Lung (tissue), 12 donors: ENCODE data around the gene LAMP1. TPM values are rescaled to one million over a fixed set of nuclear protein-coding genes. Genes with fewer than 3 reads are reported as not detected.
A peak's percentile ranks its signal among the peaks of the same experiment; 100 is the strongest.

ENCODE experiments used
- ATAC-seq: fragments of 200-7000 bp; cut with Tn5 transposase; one replicate; pipeline ENCODE4 v1.9.1; 2020; ENCODE audit warnings: moderate number of reproducible peaks; ENCODE audit not compliant: insufficient read depth, low FRiP score
- DNase-seq, 3 donors: peaks; one replicate each; pipeline ENCODE4 v3.0.0-alpha.2; 2013 to 2017
- H3K27ac ChIP-seq, 2 donors: one replicate each; pipeline ENCODE4 v1.5.1; 2013; ENCODE audit warnings: mild to moderate bottlenecking in 2 of 2, moderate library complexity in 2 of 2, control low read depth in 1 of 2, inconsistent platforms in 1 of 2, low read depth in 1 of 2, low read length in 1 of 2
- H3K27me3 ChIP-seq, 3 donors: one replicate each; pipeline ENCODE4 v1.5.1; 2013; ENCODE audit warnings: low read length in 2 of 3; ENCODE audit not compliant: control insufficient read depth in 3 of 3, insufficient read depth in 3 of 3
- H3K36me3 ChIP-seq, 4 donors: one replicate each; pipeline ENCODE4 v1.5.1; 2013; ENCODE audit warnings: low read length in 4 of 4, mild to moderate bottlenecking in 1 of 4, moderate library complexity in 1 of 4; ENCODE audit not compliant: control insufficient read depth in 4 of 4, insufficient read depth in 4 of 4
- H3K4me1 ChIP-seq, 5 donors: one replicate each; pipeline ENCODE4 v1.5.1; 2013; ENCODE audit warnings: low read length in 5 of 5, mild to moderate bottlenecking in 2 of 5, moderate library complexity in 1 of 5; ENCODE audit not compliant: control insufficient read depth in 5 of 5, insufficient read depth in 5 of 5
- H3K4me3 ChIP-seq: one replicate; pipeline ENCODE4 v1.5.1; 2013; ENCODE audit warnings: mild to moderate bottlenecking, control low read depth, moderate library complexity
- H3K9ac ChIP-seq, 2 donors: one replicate each; pipeline ENCODE4 v1.5.1; 2013; ENCODE audit warnings: low read length in 2 of 2, control low read depth in 1 of 2; ENCODE audit not compliant: insufficient read depth in 1 of 2
- H3K9me3 ChIP-seq, 4 donors: one replicate each; pipeline ENCODE4 v1.5.1; 2013; ENCODE audit warnings: low read length in 3 of 4, mild to moderate bottlenecking in 1 of 4, moderate library complexity in 1 of 4; ENCODE audit not compliant: control insufficient read depth in 4 of 4, insufficient read depth in 3 of 4
- WGBS, 2 donors: extraction: QIAGEN DNeasy Blood & Tissue Kit; methylation state at CpG; one replicate each; pipeline ENCODE4 v1.1.7; 2013; 5-methylcytosine and 5-hydroxymethylcytosine counted together
- polyA plus RNA-seq, 2 donors: library from polyadenylated mRNA; stranded (reverse); fragments of 200-250 nt; gene quantifications; one replicate each; pipeline ENCODE4 v1.2.1, GENCODE V29; 2013
- total RNA-seq, 2 donors: library from RNA; depleted of rRNA in 1 of 2; stranded (reverse); fragments of >200 nt in 1 of 2; gene quantifications; one replicate each; pipeline ENCODE4 v1.2.1, GENCODE V29; 2014 to 2021
- TF ChIP-seq, protein P1 (sequence below): IDR thresholded peaks from 2 replicates; pipeline ENCODE4 v1.5.1; 2012; ENCODE audit warnings: mild to moderate bottlenecking; ENCODE audit errors: control extremely low read depth, extremely low read depth
- donor health status: control.
- donor health status: control.
- donor health status: Bipolar disorder and iron deficiency.
- donor health status: healthy.
- donor health status: DM: yes; HTN: yes; CAD: no.

Gene LAMP1
- total and polyA plus RNA-seq, 4 donors: 76.8 to 320 (median 150) TPM

DNA sequence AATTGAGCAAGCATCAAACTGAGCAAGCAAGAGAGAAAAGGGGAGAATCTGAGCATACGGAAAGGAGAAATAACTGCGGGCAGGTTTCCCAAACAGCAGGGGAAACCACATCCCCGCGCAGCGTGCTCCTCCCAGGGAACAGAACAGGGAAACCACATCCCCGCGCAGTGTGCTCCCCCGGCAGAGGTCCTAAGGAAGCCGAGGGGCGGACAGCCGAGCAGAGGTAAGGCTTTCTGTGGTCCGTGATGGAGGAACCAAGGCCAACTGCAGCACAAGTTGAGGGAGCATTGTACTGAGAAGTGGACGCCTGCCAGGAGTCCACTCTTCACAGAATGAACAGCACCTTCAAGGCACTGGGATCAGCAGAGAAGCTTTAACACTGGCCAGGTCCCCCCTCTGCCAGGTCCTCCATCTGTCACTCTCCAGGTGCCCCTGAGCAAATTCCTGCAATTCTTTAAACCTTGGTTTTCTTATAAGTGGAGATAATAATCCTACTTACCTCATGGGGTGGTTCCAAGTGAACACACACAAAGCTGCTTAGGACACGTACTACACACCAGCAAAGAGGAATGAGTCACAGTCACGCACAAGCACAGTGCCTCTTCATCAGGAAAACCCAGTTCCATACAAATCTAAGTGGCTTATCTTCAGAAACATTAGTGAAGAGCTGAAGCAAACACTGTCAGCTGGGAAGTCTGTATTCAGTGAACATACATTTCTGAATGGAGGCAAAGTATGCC is 23.0 kb upstream of the LAMP1 start:
- Histone ChIP-seq H3K4me3 (no peak overlapping the region), H3K9ac (no peak overlapping the region), H3K4me1 (peaks cover 0 to 4% (median 0%) of the 10 kb centered on the region in 5 donors), H3K9me3 (peaks cover 0 to 1% (median 0%) of the 10 kb centered on the region in 4 donors), H3K27me3 (no peaks in the 10 kb centered on the region), H3K27ac (peak overlapping the region in 1 of 2 donors; percentile 30), H3K36me3 (no peaks in the 10 kb centered on the region)
- 39 to 60% methylated on average over 15 of the region's 15 CpGs for WGBS, 2 donors
- peak; percentile 21 to 51 (median 32) for DNase-seq
- TF ChIP-seq, protein P1, sequence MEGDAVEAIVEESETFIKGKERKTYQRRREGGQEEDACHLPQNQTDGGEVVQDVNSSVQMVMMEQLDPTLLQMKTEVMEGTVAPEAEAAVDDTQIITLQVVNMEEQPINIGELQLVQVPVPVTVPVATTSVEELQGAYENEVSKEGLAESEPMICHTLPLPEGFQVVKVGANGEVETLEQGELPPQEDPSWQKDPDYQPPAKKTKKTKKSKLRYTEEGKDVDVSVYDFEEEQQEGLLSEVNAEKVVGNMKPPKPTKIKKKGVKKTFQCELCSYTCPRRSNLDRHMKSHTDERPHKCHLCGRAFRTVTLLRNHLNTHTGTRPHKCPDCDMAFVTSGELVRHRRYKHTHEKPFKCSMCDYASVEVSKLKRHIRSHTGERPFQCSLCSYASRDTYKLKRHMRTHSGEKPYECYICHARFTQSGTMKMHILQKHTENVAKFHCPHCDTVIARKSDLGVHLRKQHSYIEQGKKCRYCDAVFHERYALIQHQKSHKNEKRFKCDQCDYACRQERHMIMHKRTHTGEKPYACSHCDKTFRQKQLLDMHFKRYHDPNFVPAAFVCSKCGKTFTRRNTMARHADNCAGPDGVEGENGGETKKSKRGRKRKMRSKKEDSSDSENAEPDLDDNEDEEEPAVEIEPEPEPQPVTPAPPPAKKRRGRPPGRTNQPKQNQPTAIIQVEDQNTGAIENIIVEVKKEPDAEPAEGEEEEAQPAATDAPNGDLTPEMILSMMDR: no peak
- peak; percentile 67 for ATAC-seq

DNA sequence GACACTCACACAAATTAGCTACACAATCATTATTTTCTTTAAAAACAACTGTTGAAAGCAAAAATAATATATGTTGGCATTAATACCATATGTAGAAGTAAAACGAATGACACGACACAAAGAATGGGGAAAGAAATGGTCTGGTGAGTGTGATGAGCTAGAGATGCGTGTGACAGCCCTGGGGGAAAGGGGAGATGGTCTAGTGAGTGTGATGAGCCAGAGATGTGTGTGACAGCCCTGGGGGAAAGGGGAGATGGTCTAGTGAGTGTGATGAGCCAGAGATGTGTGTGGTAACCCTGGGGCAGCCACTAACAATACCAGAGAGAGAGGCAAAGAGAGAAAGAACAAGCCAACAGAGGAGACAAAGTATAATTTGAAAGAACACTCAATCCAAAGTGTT is 22.3 kb upstream of the LAMP1 start:
- Histone ChIP-seq H3K27me3 (no peaks in the 10 kb centered on the region), H3K4me3 (no peak overlapping the region), H3K36me3 (no peaks in the 10 kb centered on the region), H3K9ac (no peak overlapping the region), H3K27ac (no peak overlapping the region), H3K4me1 (peaks cover 0 to 4% (median 0%) of the 10 kb centered on the region in 5 donors), H3K9me3 (peaks cover 0 to 2% (median 0%) of the 10 kb centered on the region in 4 donors)
- TF ChIP-seq, protein P1: no peak
- ATAC-seq (no peak), DNase-seq (no peak)
- WGBS, 2 donors: 80 to 81% methylated on average over 3 of the region's 3 CpGs

DNA sequence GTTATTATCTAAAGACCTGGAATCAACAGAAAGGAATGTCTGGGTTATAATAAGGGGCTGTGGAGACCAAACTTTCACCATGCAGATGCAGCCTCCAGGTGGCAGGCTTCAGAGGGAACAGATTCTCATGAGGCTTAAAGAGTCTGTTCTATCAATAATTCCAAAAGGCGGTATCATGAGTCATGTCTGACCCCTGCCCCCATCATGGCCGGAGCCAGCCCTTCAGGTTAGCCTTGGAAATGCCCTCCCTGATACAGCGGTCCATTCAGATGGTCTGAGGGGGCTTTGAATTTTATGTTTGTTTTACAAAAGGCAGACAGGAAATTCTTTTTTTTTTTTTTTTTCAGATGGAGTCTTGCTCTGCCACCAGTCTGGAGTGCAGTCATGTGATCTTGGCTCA is 21.7 kb upstream of the LAMP1 start:
- no peak for ATAC-seq
- peak; percentile 43 to 54 (median 52) for DNase-seq
- no peak overlapping the region for H3K4me3 ChIP-seq
- peaks cover 0 to 4% (median 0%) of the 10 kb centered on the region in 5 donors for H3K4me1 ChIP-seq
- TF ChIP-seq, protein P1: peak; percentile 24
- no peaks in the 10 kb centered on the region for H3K36me3 ChIP-seq
- H3K9ac ChIP-seq: no peak overlapping the region
- 17% methylated on average over 3 of the region's 3 CpGs for WGBS, 2 donors
- H3K27me3 ChIP-seq: no peaks in the 10 kb centered on the region
- H3K27ac ChIP-seq: no peak overlapping the region
- peaks cover 0 to 2% (median 0%) of the 10 kb centered on the region in 4 donors for H3K9me3 ChIP-seq
